ENCODE data around the gene ABCA12.

Gene ABCA12

GRCh38 chr2:215068399-215068798, 70.0 kb downstream of the ABCA12 start:
- TF ChIP-seq FOXP2 (optimal IDR thresholded peaks at IDR 0.05; ENCODE audit: borderline replicate concordance, extremely low read depth, extremely low read length, insufficient read depth) (no peak), SIN3A (IDR thresholded peaks at IDR 0.05; ENCODE audit: borderline replicate concordance, insufficient read depth, low read length) (no peak), REST (IDR thresholded peaks at IDR 0.05; ENCODE audit: insufficient read depth in 1 of 2, low read depth in 2 of 2, low read length in 2 of 2) (no peak), POLR2AphosphoS5 (IDR thresholded peaks at IDR 0.05; ENCODE audit: low read depth, low read length) (no peak), TAF1 (IDR thresholded peaks at IDR 0.05; ENCODE audit: borderline replicate concordance, insufficient read depth, low read length) (no peak)

GRCh38 chr2:215066124-215066523, 72.3 kb downstream of the ABCA12 start:
- TF ChIP-seq FOXP2 (optimal IDR thresholded peaks at IDR 0.05; ENCODE audit: borderline replicate concordance, extremely low read depth, extremely low read length, insufficient read depth) (no peak), REST (IDR thresholded peaks at IDR 0.05; ENCODE audit: insufficient read depth in 1 of 2, low read depth in 2 of 2, low read length in 2 of 2) (no peak), SIN3A (IDR thresholded peaks at IDR 0.05; ENCODE audit: borderline replicate concordance, insufficient read depth, low read length) (no peak), POLR2AphosphoS5 (IDR thresholded peaks at IDR 0.05; ENCODE audit: low read depth, low read length) (no peak), TAF1 (IDR thresholded peaks at IDR 0.05; ENCODE audit: borderline replicate concordance, insufficient read depth, low read length) (no peak)

GRCh38 chr2:215063526-215063925, 74.9 kb downstream of the ABCA12 start:
- no peak for TF ChIP-seq FOXP2 (optimal IDR thresholded peaks at IDR 0.05; ENCODE audit: borderline replicate concordance, extremely low read depth, extremely low read length, insufficient read depth)
- no peak for TF ChIP-seq REST (IDR thresholded peaks at IDR 0.05; ENCODE audit: insufficient read depth in 1 of 2, low read depth in 2 of 2, low read length in 2 of 2)
- TF ChIP-seq SIN3A (IDR thresholded peaks at IDR 0.05; ENCODE audit: borderline replicate concordance, insufficient read depth, low read length) = no peak
- TF ChIP-seq TAF1 (IDR thresholded peaks at IDR 0.05; ENCODE audit: borderline replicate concordance, insufficient read depth, low read length) = no peak

GRCh38 chr2:215060861-215061536, 77.4 kb downstream of the ABCA12 start:
- TF ChIP-seq SIN3A (IDR thresholded peaks at IDR 0.05; ENCODE audit: borderline replicate concordance, insufficient read depth, low read length) = no peak
- no peak for TF ChIP-seq REST (IDR thresholded peaks at IDR 0.05; ENCODE audit: insufficient read depth in 1 of 2, low read depth in 2 of 2, low read length in 2 of 2)
- no peak for TF ChIP-seq TAF1 (IDR thresholded peaks at IDR 0.05; ENCODE audit: borderline replicate concordance, insufficient read depth, low read length)
- no peak for TF ChIP-seq POLR2AphosphoS5 (IDR thresholded peaks at IDR 0.05; ENCODE audit: low read depth, low read length)
- TF ChIP-seq FOXP2 (optimal IDR thresholded peaks at IDR 0.05; ENCODE audit: borderline replicate concordance, extremely low read depth, extremely low read length, insufficient read depth) = no peak

Measured in PFSK-1 (cell line).